HTERT RPE-1 (cell line): ENCODE measurements around the gene MGA.

ENCODE experiments used
- in situ Hi-C: fragments of 300-500 bp; cut with MboI; formaldehyde crosslinking; loops from 4 replicates; pipeline ENCODE4 v1.14.3; 2020; ENCODE audit warnings: low sequenced_read_pairs

MGA gene

GRCh38 chr15:41804916-41805666, 144.9 kb downstream of the MGA start:
- in situ Hi-C loops, result no loop called here

GRCh38 chr15:41805711-41806110, 145.5 kb downstream of the MGA start:
- in situ Hi-C loops, result no loop called here

- in situ Hi-C loops, result no loop called here
These were observed 146.3 kb downstream of the MGA start for GRCh38 chr15:41806291-41807181.

- in situ Hi-C loops, result no loop called here
These were observed 148.9 kb downstream of the MGA start for GRCh38 chr15:41809121-41809520.

- in situ Hi-C loops, result no loop called here
These were observed 149.5 kb downstream of the MGA start for GRCh38 chr15:41809526-41810220.

GRCh38 chr15:41810651-41811431, 150.6 kb downstream of the MGA start:
- in situ Hi-C loops, result no loop called here

GRCh38 chr15:41811432-41812195, 151.4 kb downstream of the MGA start:
- in situ Hi-C loops, result no loop called here

GRCh38 chr15:41812820-41813375, 152.7 kb downstream of the MGA start:
- in situ Hi-C loops, result no loop called here

- in situ Hi-C loops, result no loop called here
These were observed 153.2 kb downstream of the MGA start for GRCh38 chr15:41813426-41813825.

- in situ Hi-C loops, result no loop called here
These were observed 154.3 kb downstream of the MGA start for GRCh38 chr15:41814534-41814933.

- in situ Hi-C loops, result no loop called here
These were observed 156.6 kb downstream of the MGA start for GRCh38 chr15:41816788-41817187.

GRCh38 chr15:41817327-41817726, 157.1 kb downstream of the MGA start:
- in situ Hi-C loops, result no loop called here

GRCh38 chr15:41817781-41818180, 157.6 kb downstream of the MGA start:
- in situ Hi-C loops, result no loop called here

GRCh38 chr15:41819455-41820050, 159.3 kb downstream of the MGA start:
- in situ Hi-C loops, result no loop called here

GRCh38 chr15:41820791-41821423, 160.7 kb downstream of the MGA start:
- in situ Hi-C loops, result no loop called here

- in situ Hi-C loops, result no loop called here
These were observed 161.6 kb downstream of the MGA start for GRCh38 chr15:41821831-41822230.

- in situ Hi-C loops, result no loop called here
These were observed 162.3 kb downstream of the MGA start for GRCh38 chr15:41822471-41822870.
